ENCODE data around the gene TAF9B.
"Not testable (repeated sequence)": the region's sequence is repeated elsewhere in the genome, so short reads cannot be mapped to it uniquely, and the experiment has no call there.

Gene TAF9B

DNA sequence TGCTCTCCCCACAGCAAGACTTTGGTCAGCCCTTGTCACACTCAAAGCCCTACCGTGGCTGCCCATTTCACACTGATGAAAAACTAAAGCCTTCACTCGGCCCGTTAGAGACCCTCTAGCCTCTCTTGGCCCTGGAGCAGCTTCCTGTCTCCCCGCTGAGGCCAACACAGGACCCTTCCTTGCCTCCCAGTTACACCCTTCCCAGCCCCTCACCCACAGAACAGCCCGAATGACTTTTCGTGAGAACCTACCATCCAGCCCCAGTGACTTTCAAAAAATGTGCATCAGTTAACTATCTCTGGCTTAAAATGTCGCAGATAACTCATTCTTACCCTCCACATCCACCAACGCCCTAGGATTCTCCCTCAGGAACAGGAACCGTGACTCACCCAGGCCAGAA lies 756 bp upstream of the TAF9B start:
- Histone ChIP-seq H3K27ac (ENCODE audit: insufficient read depth, low read depth, low read length, poor library complexity, severe bottlenecking) (no peak overlapping the region), H3K36me3 (ENCODE audit: control insufficient read depth, insufficient read depth, low read length) (no peaks in the 10 kb centered on the region), H3K27me3 (ENCODE audit: control insufficient read depth, insufficient read depth, low read length, poor library complexity, severe bottlenecking) (no peaks in the 10 kb centered on the region), H3K4me3 (ENCODE audit: insufficient read depth, low read depth, low read length) (no peak overlapping the region), H3K4me1 (ENCODE audit: control insufficient read depth, insufficient read depth, low read length) (no peaks in the 10 kb centered on the region), H3K9me3 (ENCODE audit: control insufficient read depth, low read length) (no peaks in the 10 kb centered on the region)
- WGBS, 2 experiments = 94 to 95% methylated on average over 9 of the region's 9 CpGs

DNA sequence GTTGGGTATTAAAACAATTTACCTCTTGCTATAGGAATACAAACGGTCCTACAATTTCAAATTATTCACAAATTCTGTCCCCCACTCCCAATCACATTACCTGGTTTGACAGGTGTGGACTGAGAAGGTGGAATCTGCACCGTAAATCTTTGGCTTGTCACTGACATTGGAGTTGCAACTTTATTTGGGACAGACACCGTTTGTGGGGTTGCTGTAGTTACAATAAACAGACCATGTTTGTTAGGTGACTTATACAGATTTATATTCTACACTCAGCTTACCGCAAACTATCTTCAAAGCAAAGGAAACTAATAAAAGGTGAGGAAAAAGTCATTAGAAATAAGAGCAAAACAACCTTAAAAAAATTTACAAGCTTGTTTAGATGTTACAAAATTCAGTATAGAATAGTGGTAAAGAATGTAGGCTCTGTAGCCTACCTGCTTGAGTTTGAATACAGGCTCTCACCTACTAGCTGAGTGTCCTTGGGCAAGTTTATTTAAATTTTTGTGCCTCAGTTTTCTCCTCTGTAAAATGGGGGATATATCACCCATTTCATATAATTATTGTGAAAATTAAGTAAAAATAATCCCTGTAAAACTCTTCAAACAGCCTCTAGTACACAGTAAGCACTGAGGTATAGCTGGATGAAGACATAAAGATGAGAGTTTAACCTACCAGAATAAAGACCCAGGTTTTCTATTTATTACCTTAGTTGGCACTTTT lies 6.1 kb downstream of the TAF9B start:
- Histone ChIP-seq H3K4me3 (ENCODE audit: insufficient read depth, low read depth, low read length) (no peak overlapping the region), H3K36me3 (ENCODE audit: control insufficient read depth, insufficient read depth, low read length) (no peaks in the 10 kb centered on the region), H3K27me3 (ENCODE audit: control insufficient read depth, insufficient read depth, low read length, poor library complexity, severe bottlenecking) (no peaks in the 10 kb centered on the region), H3K9me3 (ENCODE audit: control insufficient read depth, low read length) (no peaks in the 10 kb centered on the region), H3K27ac (ENCODE audit: insufficient read depth, low read depth, low read length, poor library complexity, severe bottlenecking) (no peak overlapping the region), H3K4me1 (ENCODE audit: control insufficient read depth, insufficient read depth, low read length) (no peaks in the 10 kb centered on the region)
- 92 to 100% methylated on average over 2 of the region's 4 CpGs for WGBS, 2 experiments

DNA sequence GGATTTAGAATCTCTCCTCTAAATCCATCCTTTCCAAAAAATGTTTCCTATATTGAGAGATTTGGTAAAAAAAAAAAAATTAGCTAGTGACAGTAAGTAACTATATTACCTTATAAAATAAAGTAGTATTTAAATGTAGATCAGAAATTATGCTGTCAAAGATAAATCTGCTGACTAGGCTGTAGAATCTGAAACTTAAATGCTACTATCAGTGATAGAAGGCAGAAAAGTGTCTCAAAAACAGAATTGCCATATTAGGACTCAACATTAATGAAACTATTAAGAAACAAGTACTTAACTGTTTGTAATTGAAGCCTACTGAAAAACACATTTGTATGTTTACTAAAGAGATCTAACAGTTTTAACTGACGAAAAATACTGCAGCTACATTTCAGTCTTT lies 8.3 kb downstream of the TAF9B start:
- Histone ChIP-seq H3K27me3 (ENCODE audit: control insufficient read depth, insufficient read depth, low read length, poor library complexity, severe bottlenecking) (no peaks in the 10 kb centered on the region), H3K9me3 (ENCODE audit: control insufficient read depth, low read length) (no peaks in the 10 kb centered on the region), H3K4me3 (ENCODE audit: insufficient read depth, low read depth, low read length) (no peak overlapping the region), H3K4me1 (ENCODE audit: control insufficient read depth, insufficient read depth, low read length) (no peaks in the 10 kb centered on the region), H3K27ac (ENCODE audit: insufficient read depth, low read depth, low read length, poor library complexity, severe bottlenecking) (no peak overlapping the region), H3K36me3 (ENCODE audit: control insufficient read depth, insufficient read depth, low read length) (peaks cover 5% of the 10 kb centered on the region)
- WGBS, 2 experiments = 81% methylated on average over 1 of the region's 1 CpG; no CpG with 5 or more reads in 1 of the 2 experiments

DNA sequence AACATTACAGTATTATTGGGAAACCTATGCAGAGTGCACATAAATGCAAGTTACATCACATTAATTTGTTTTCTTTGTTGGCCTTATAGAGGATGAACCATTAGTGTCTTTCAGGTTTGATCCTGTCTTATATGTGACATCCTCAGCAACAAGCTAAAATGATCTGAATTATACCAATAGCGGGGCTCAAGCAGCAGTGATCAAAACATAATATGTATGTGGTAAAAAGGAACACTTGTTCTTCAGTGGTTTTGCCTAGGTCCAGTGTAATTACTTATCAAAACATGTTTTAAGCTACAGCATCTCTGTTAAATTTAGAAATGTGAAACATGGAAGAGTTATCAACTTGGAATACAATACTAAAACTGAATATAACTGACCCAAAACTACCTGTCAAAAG lies 9.1 kb downstream of the TAF9B start:
- Histone ChIP-seq H3K4me1 (ENCODE audit: control insufficient read depth, insufficient read depth, low read length) (no peaks in the 10 kb centered on the region), H3K4me3 (ENCODE audit: insufficient read depth, low read depth, low read length) (no peak overlapping the region), H3K27me3 (ENCODE audit: control insufficient read depth, insufficient read depth, low read length, poor library complexity, severe bottlenecking) (no peaks in the 10 kb centered on the region), H3K9me3 (ENCODE audit: control insufficient read depth, low read length) (no peaks in the 10 kb centered on the region), H3K27ac (ENCODE audit: insufficient read depth, low read depth, low read length, poor library complexity, severe bottlenecking) (no peak overlapping the region), H3K36me3 (ENCODE audit: control insufficient read depth, insufficient read depth, low read length) (peaks cover 7% of the 10 kb centered on the region)
- 100% methylated on average over 1 of the region's 1 CpG; no CpG with 5 or more reads in 1 of the 2 experiments for WGBS, 2 experiments

DNA sequence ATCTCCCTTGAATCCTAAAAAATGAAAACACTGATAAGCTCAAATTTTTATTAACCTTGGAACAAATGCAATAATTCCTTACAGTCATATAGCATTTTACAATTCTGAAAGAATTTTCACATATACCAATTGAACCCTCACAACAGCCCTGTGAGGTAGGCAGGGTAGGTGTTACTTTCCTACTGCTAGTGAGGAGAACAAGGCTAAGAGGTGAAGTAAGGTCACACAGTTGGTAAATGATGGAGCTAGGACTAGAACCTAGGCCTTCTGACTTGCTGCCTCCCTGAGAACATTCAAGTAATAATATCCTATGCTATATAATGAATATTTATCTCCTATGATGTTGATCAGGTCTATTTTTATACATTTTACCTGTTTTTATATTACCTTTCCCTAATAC lies 9.7 kb downstream of the TAF9B start:
- Histone ChIP-seq H3K4me1 (ENCODE audit: control insufficient read depth, insufficient read depth, low read length) (no peaks in the 10 kb centered on the region), H3K9me3 (ENCODE audit: control insufficient read depth, low read length) (no peaks in the 10 kb centered on the region), H3K27me3 (ENCODE audit: control insufficient read depth, insufficient read depth, low read length, poor library complexity, severe bottlenecking) (no peaks in the 10 kb centered on the region), H3K36me3 (ENCODE audit: control insufficient read depth, insufficient read depth, low read length) (peaks cover 12% of the 10 kb centered on the region), H3K4me3 (ENCODE audit: insufficient read depth, low read depth, low read length) (no peak overlapping the region), H3K27ac (ENCODE audit: insufficient read depth, low read depth, low read length, poor library complexity, severe bottlenecking) (no peak overlapping the region)

DNA sequence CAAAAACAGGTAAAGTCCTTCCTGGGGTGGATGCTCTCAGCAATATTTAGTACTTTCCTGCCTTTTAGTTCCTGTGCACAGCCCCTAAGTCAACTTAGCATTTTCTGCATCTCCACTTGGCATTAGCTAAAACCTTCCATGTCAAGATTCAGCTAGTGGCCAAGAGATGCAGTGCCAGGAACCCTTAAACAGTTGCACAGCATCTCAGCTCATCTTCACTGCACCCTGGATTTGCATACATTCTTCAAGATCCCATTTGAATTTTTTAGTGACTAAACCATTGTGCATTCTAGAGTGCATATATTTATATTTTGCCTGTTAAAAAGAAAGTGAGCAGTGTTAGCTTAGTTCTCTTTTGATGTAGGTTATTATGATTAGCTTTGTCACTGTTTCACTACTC lies 13.7 kb downstream of the TAF9B start:
- H3K36me3 ChIP-seq (ENCODE audit: control insufficient read depth, insufficient read depth, low read length) = peaks cover 17% of the 10 kb centered on the region
- not testable (repeated sequence) for H3K9me3 ChIP-seq (ENCODE audit: control insufficient read depth, low read length); H3K27me3 ChIP-seq (ENCODE audit: control insufficient read depth, insufficient read depth, low read length, poor library complexity, severe bottlenecking); H3K4me1 ChIP-seq (ENCODE audit: control insufficient read depth, insufficient read depth, low read length); H3K4me3 ChIP-seq (ENCODE audit: insufficient read depth, low read depth, low read length); H3K27ac ChIP-seq (ENCODE audit: insufficient read depth, low read depth, low read length, poor library complexity, severe bottlenecking)

DNA sequence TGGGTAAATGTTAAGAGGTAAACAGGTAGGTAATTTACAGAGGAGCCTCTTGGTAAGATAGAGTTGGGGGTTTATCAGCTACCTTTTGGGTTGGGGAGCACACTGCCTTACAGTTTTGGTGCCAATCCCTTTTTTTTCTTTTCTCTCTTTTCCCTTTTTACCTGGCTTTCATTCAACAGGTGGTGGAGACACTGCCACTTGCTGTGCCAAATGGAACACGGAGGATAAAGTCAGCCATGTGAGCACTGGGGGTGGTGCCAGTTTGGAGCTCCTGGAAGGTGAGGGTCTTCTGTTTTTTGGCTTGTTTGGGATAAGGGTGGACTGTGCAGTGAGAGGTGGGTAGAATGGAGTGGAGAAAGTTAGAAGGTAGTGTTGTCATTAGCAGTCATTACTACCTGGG lies 14.3 kb downstream of the TAF9B start:
- Histone ChIP-seq H3K27me3 (ENCODE audit: control insufficient read depth, insufficient read depth, low read length, poor library complexity, severe bottlenecking) (no peaks in the 10 kb centered on the region), H3K27ac (ENCODE audit: insufficient read depth, low read depth, low read length, poor library complexity, severe bottlenecking) (no peak overlapping the region), H3K4me3 (ENCODE audit: insufficient read depth, low read depth, low read length) (no peak overlapping the region), H3K36me3 (ENCODE audit: control insufficient read depth, insufficient read depth, low read length) (peaks cover 17% of the 10 kb centered on the region), H3K4me1 (ENCODE audit: control insufficient read depth, insufficient read depth, low read length) (no peaks in the 10 kb centered on the region), H3K9me3 (ENCODE audit: control insufficient read depth, low read length) (no peaks in the 10 kb centered on the region)
- 83 to 100% methylated on average over 1 of the region's 1 CpG for WGBS, 2 experiments

DNA sequence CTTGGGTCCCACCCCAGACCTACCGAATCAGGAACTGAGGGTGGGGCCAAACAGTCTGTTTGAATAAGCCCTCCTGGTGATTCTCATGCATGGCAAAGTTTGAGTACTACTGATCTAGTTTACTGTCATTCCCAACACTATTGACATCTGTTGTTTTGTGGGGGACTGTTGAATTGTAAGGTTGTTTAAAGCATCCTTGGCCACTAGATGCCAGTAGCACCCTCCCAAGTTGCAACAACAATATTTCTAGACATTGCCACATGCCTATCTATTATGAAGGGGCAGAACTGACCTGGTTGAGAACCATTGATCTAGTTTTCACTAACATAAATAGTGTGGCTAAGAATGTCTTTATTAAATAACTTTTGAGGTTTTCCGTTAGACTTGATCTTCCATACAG lies 15.1 kb downstream of the TAF9B start:
- Histone ChIP-seq H3K27ac (ENCODE audit: insufficient read depth, low read depth, low read length, poor library complexity, severe bottlenecking) (no peak overlapping the region), H3K36me3 (ENCODE audit: control insufficient read depth, insufficient read depth, low read length) (peaks cover 17% of the 10 kb centered on the region), H3K9me3 (ENCODE audit: control insufficient read depth, low read length) (no peaks in the 10 kb centered on the region), H3K4me1 (ENCODE audit: control insufficient read depth, insufficient read depth, low read length) (no peaks in the 10 kb centered on the region), H3K4me3 (ENCODE audit: insufficient read depth, low read depth, low read length) (no peak overlapping the region), H3K27me3 (ENCODE audit: control insufficient read depth, insufficient read depth, low read length, poor library complexity, severe bottlenecking) (no peaks in the 10 kb centered on the region)
- 92 to 97% methylated on average over 2 of the region's 2 CpGs for WGBS, 2 experiments

DNA sequence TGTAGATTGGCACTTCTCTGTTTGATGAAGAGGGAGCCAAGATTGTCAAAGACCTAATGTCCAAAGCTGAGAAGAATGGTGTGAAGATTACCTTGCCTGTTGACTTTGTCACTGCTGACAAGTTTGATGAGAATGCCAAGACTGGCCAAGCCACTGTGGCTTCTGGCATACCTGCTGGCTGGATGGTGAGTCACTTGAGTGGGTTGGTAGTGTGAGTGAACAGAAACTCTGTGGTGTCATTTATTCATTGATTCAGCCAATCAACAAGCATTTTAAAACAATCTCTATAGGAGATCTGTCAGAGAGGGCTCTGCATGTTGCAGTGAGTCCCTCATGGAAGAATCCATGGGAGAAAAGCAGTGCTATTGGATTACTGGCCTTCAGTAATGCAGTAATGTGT lies 16.3 kb downstream of the TAF9B start:
- H3K9me3 ChIP-seq (ENCODE audit: control insufficient read depth, low read length) = no peaks in the 10 kb centered on the region
- H3K27me3 ChIP-seq (ENCODE audit: control insufficient read depth, insufficient read depth, low read length, poor library complexity, severe bottlenecking) = no peaks in the 10 kb centered on the region
- H3K27ac ChIP-seq (ENCODE audit: insufficient read depth, low read depth, low read length, poor library complexity, severe bottlenecking) = no peak overlapping the region
- H3K4me3 ChIP-seq (ENCODE audit: insufficient read depth, low read depth, low read length) = no peak overlapping the region
- peaks cover 17% of the 10 kb centered on the region for H3K36me3 ChIP-seq (ENCODE audit: control insufficient read depth, insufficient read depth, low read length)
- H3K4me1 ChIP-seq (ENCODE audit: control insufficient read depth, insufficient read depth, low read length) = no peaks in the 10 kb centered on the region

DNA sequence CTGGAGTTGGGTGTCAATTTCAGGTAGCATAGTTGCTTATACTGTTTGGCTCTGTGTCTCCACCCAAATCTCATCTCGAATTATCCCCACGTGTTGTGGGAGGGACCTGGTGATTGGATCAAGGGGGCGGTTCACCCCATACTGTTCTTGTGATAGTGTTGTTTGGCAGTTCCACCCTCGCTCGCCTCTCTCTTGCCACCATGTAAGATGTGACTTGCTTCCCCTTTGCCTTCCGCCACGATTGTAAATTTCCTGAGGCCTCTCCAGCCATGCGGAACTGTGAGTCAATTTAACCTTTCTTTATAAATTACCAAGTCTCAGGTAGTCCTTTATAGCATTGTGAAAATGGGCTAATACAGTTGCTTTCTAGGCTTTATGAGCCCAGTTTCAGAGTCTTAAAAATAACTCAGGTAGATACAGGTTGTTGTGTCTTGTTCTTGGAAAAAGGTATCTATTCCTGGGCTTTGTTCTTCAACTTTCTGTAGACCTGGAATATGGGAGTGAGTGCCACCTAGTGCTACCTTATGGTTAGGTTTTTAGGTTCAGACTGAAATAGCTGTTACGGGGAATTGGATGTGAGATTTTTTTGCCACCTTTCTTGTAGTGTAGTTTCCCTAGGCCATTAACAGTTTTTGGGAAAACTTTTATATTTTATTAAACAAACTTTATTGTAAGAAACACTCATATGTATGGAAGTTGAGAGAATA lies 19.8 kb downstream of the TAF9B start:
- WGBS, 2 experiments = 93 to 94% methylated on average over 6 to 9 of the region's 9 CpGs
- Histone ChIP-seq H3K36me3 (ENCODE audit: control insufficient read depth, insufficient read depth, low read length) (peaks cover 9% of the 10 kb centered on the region), H3K4me3 (ENCODE audit: insufficient read depth, low read depth, low read length) (no peak overlapping the region), H3K4me1 (ENCODE audit: control insufficient read depth, insufficient read depth, low read length) (no peaks in the 10 kb centered on the region), H3K9me3 (ENCODE audit: control insufficient read depth, low read length) (no peaks in the 10 kb centered on the region), H3K27me3 (ENCODE audit: control insufficient read depth, insufficient read depth, low read length, poor library complexity, severe bottlenecking) (no peaks in the 10 kb centered on the region), H3K27ac (ENCODE audit: insufficient read depth, low read depth, low read length, poor library complexity, severe bottlenecking) (no peak overlapping the region)

All from ectodermal cell (in vitro differentiated cells).